GM18868 (cell line): ENCODE data around the gene ANGPT4.

Experiments used
- ATAC-seq: cut with Tn5 transposase; IDR thresholded peaks from one replicate; pipeline ENCODE4 v1.9.1; 2021; ENCODE audit warnings: mild to moderate bottlenecking, moderate library complexity; ENCODE audit not compliant: unreplicated experiment

The ANGPT4 gene

GRCh38 chr20:916125-916799 is at the start of gene ANGPT4:
Gene ANGPT4 (minus strand): TSS chr20:916334. CDS start chr20:916214, 120 bp downstream.
- ATAC-seq = no peak

GRCh38 chr20:963795-964194 is 47.7 kb upstream of the ANGPT4 start:
- no peak for ATAC-seq

DNA sequence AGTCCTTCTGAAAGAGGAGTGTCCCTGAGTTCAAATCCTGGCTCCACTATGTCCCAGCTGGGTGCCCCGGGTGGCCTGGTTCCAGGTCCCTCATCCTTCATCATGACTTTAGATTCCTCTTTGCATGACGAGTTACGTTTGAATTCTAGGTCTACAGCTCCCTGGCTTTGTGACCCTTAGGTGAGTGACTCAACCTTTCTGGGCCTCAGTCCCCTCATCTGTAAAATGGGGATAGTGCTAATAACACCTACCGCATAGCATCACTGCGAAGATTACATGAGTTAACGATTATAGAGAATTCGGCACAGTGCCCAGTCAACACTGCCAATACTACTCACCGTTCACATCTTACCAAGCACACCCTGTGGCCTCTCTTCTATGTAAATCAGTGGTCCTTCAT is 46.5 kb upstream of the ANGPT4 start:
- ATAC-seq = no peak

DNA sequence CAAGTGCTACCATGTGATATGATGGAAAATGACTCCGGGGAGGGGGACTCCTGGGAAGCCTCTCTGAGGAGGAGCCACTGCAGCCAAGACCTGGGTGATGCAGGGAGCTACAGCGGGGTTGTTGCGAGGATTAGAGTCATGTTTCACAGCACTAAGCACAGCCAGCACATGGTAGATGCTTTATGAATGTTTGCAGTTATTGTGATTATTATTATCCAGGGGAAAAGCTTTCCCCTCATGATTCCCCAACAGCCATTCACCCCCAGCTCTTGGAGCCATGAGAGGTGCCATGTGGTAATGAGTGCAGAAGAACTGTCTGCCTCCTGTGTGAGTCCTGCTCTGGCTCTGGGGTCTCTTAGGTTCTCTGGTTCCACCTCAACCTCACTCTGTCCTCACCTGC is 46.1 kb upstream of the ANGPT4 start:
- no peak for ATAC-seq

- ATAC-seq = no peak
These were observed 45.6 kb upstream of the ANGPT4 start for GRCh38 chr20:961768-962167.

DNA sequence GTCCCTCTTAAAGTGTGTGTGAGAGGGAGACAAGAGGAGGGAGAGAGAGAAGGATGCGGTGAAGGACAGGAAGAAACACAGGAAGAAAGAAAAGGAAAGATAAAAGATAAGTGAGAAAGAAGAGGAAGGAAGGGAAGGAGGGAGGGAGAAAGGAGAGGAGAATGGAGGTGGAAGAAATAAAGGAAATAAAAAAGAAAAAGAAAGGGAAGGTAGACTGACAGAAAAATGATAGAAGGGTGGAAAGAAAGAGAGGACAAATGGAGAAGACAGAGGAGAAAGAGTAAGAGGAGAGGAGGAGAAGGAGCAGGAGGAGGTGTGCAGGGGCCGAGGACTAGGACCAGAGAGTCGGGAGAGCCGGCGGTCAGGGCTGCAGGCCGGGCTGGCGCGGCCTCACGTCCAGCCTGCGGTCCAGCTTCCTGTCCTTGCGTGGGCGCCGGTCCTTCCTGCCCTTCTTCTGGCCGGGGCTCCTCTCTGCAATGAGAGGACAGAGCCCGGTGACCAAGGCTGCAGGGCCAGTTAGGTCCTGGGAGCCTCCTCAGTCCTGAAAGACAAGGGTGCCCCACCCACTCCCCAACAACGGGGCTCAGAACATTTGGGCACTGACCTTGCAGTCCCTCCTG is 44.0 kb upstream of the ANGPT4 start:
- no peak for ATAC-seq

GRCh38 chr20:958936-959815 is 43.0 kb upstream of the ANGPT4 start:
- ATAC-seq = no peak

DNA sequence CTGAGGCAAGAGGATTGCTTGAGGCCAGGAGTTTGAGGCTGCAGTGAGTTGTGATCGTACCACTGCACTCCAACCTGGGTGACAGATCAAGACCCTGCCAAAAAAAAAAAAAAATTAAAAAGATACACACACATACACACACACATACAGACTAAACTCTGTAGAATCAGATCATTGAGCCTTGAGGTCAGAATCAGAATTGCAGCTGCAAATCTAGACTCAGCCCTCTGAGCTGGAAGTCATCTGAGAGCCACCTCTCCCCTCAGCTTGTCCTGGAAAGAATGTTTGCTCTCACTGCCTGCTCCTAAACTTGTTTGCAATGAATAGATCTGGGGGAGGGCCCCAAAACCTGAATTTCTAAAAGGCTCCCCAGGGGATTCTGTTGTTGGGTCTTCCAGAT is 41.4 kb upstream of the ANGPT4 start:
- no peak for ATAC-seq

DNA sequence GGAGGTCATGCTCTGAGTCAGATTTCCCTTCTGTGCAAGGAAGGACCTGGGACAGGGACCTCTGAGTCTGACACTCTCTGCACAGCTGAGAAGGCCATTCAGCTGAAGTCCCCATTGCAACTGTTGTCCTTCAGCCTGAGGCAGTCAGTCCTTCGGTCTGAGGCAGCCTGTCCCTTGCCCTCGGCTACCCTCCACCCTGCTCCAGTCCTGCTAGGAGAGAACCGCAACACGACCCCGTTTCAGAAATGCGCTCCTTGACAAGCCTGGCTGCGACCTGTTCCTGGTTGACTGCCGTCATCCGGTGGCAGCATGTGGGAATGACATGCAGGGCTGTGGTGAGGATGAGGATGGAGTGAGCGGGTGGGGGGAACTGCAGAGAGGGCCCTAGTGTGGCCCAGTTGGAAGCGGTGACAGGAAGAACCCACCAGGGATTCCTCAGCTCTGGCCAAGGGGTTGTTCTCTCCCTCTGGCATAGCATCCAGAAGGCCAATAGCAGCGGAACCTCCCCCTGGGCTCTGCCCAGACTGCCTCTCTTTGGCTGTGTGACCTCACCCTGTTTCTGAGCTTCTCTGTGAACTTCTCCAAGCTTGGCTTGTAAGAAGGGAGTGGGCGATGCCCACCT is 40.3 kb upstream of the ANGPT4 start:
- ATAC-seq = no peak

- no peak for ATAC-seq
These were observed 39.5 kb upstream of the ANGPT4 start for GRCh38 chr20:955656-956055.

DNA sequence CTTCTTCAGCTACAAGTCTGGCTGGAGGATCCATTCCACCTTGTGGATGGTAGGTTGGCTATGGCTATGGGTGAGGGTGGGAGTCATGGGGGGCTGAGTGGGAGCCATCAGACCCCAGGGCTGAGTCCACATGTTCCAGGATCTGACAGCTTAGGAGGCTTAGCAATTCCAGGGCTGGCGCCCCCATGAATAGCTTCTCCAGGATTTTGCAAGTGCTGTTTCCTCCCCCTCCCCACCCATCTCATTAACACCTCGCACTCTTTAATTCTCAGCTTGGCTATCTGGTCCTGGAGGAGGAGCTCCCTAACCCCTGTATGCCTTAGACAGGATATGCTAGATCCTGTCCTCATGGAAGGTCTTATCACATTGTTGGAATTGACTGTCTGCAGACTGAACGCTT is 39.0 kb upstream of the ANGPT4 start:
- no peak for ATAC-seq

GRCh38 chr20:953742-954141 is 37.6 kb upstream of the ANGPT4 start:
- no peak for ATAC-seq

DNA sequence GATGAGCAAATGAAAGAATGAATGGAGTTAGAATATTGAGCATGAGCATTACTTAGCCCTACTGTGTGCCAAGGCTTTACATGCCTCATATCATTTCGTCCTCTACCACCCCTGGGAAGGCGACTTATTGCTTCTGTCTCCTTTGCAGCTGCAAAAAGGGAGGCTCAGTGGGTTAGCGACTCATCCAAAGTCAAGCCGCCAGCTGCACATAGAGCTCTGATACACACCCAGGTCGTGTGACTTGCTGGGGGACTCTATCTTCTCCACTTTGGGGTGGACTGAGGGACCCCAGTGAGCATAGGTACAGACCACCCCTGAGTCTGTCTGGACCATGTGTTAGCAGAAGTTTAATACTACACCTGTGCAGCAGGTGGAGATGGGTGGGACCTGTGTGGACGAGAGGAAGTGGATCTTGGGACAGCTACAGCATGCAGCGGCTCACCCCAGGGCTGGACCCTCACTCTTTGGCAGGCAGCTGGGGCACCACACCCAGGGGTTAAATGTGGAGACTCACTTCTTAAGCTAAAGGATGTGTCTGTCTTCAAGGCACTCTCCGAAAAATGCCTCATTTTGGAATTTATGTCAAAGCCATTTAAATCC is 36.2 kb upstream of the ANGPT4 start:
- ATAC-seq = no peak

- ATAC-seq = no peak
These were observed 35.4 kb upstream of the ANGPT4 start for GRCh38 chr20:951384-952169.

DNA sequence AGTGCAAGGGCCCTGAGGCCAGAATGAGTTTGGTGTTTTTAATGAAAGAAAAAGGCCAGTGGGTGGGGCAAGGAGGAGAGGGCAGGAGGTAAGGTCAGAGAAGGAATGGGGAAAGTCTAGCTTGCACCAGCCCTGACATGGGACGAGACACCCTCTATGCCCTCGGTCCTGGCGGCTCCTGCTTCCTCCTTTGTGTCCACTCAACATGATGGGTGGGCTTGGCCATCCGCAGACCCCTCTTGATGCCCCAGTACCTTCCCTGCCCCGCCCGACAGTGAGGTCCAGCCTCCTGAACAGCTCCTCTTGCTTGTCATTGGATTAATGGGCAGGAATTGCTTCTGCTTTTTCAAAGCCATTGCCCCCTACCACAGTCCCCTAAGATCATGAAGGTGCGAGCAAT is 33.6 kb upstream of the ANGPT4 start:
- no peak for ATAC-seq

DNA sequence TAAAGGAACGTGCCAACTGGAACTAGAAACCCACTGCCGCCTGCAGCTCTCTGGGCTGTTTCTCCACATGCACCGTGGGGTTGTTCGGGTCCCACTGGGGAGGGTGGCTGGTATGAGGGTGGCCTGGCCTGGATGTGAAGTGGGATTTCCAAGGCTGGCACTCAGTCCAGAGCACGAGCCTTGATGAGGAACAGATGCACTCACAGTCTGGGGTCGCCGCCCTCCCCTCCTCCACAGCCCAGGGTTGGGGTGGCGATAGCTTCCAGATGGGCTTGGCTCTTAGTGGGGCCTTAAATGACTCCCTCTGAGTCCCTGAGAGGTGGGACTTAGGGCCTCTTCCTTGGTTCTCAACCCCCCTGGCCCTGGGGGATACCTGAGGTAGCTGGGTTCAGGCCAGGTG is 30.7 kb upstream of the ANGPT4 start:
- ATAC-seq = no peak

DNA sequence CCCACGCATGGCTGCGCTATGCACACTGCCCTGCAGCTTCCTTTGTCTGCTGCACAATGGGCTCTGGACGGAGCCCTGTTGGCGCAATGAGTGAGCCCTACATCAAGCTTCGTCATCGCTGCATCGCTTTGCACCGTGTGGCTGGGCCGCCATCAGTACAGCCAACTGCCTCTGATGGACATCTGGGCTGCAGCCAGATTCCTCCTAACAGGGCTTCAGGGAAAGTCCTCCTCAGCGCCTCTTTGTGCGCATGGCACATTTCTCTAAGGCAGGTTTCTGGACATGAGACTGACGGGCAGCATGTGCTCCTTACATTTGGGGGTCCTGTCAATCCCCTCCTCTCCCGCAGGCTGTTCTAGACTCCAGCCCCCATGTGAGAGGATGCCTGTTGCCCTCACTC is 29.7 kb upstream of the ANGPT4 start:
- no peak for ATAC-seq

GRCh38 chr20:944774-945410 is 28.8 kb upstream of the ANGPT4 start:
- no peak for ATAC-seq

DNA sequence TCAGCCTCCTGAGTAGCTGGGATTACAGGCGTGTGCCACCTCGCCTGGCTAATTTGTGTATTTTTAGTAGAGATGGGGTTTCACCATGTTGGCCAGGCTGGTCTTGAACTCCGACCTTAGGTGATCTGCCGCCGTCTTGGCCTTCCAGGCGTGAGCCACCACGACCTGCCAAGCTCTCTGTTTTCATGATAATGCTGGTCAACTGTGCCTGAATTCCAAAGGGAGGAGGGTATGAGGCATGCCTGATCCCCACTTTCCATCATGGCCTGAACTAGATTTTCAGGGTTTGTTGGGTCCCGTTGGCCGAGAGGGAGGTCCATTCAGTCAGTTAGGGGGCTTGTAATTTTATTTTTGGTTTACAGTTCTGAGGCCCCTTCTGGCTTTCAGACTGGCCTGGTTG is 28.0 kb upstream of the ANGPT4 start:
- ATAC-seq = no peak

GRCh38 chr20:942611-943010 is 26.5 kb upstream of the ANGPT4 start:
- no peak for ATAC-seq
